ENCODE results near the gene LRIT2.
A peak's percentile ranks its signal among the peaks of the same experiment; 100 is the strongest.

Gene LRIT2

GRCh38 chr10:84211566-84211965 lies 13.8 kb downstream of the LRIT2 start:
- no peak for DNase-seq

- DNase-seq, result no peak
Observed at GRCh38 chr10:84208023-84208422, 17.3 kb downstream of the LRIT2 start.

DNA sequence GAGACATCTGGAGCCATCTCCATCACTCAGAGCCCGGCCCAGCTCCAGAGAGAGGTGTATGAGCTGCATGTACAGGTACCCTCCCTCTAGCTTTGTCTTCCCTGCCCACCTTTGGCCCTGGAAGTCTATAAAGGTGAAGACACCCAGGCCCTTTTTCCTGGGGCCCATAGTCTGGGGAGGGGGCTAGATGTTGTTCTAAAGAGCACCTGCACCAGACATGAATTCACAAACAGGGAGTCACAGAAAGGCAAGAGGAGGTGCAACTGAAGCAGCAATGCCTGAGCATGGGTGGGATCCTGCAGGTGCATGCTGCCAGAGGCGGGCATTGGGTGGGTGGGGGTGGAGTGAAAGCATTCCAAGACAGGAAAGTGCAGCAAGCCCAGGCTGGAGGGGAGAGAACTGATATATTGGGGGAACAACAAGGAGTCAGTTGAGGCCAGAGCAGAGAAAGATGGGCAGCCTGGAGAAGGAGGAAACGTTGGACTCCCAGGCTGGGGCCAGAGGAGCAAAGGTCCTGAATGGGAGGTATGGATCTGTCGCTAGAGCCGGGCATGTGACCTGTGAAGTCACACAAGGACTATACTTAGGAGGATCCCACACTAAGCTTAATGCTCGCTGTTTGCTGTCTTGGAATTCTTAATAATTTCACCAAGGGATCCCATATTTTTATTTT lies 19.4 kb downstream of the LRIT2 start:
- no peak for DNase-seq

- peak in 51 of 58 donors; percentile 8 to 82 (median 49) for DNase-seq
Observed at GRCh38 chr10:84205049-84205852, 20.1 kb downstream of the LRIT2 start.

- no peak for DNase-seq
Observed at GRCh38 chr10:84204610-84205009, 20.7 kb downstream of the LRIT2 start.

DNA sequence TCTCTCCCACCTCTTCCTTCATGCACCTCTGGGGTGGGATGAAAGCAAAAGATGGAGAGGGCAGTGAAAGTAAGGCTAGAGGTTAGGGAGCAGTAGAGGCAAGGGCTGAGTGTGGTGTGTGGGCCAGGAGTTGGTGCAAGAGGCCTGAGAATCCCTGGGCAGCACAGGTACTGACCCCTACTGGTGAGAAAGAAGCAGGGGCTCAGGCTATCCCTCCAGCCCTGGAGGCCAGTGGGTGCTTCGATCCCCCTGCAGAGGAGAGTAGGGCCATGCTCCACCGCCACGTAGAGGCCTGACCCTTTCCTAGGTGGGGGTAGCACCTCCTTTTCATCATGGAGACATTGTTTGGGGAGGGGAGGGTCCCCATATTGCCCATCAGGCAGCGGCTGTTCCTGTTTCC lies 21.2 kb downstream of the LRIT2 start:
- DNase-seq, result no peak

DNA sequence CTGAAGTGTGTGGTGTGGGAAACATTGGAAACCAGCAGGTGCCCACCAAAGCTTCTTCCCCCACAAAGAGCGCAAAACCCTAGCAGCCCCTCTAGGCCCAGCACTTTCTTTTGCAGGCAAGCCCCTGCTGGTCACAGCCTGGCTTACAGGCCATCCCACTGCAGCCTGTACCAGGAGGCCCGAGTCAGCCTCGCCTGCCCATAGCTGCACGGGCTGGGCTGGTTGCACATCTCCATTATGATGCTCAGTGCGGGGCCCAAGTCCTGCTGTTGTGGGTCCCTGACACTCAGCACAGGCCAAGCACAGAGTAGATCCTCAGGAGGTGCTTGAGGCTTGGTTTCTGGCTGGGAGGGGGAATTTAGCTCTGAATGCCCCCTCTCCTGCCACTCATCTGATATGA lies 23.0 kb downstream of the LRIT2 start:
- no peak for DNase-seq

DNA sequence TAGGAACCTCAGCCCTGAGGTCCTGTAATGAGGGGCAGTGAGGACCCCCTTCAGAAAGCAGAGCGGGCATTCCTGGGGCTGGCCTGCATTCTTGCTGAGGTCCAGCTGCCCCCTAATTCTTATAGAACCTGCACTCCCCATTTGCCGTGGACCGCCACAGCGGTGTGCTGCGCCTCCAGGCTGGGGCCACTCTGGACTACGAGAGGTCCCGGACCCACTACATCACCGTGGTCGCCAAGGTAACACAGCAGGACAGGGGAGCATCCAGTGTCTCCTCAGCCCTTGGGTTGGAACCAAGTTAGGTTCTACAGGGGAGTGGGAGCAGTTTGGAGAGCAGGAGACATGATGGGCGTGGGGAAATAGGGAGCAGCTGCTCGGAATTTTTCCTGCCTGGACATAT lies 23.7 kb downstream of the LRIT2 start:
- no peak for DNase-seq

- no peak for DNase-seq
Observed at GRCh38 chr10:84201244-84201606, 24.1 kb downstream of the LRIT2 start.

- no peak for DNase-seq
Observed at GRCh38 chr10:84200537-84201243, 24.7 kb downstream of the LRIT2 start.

DNA sequence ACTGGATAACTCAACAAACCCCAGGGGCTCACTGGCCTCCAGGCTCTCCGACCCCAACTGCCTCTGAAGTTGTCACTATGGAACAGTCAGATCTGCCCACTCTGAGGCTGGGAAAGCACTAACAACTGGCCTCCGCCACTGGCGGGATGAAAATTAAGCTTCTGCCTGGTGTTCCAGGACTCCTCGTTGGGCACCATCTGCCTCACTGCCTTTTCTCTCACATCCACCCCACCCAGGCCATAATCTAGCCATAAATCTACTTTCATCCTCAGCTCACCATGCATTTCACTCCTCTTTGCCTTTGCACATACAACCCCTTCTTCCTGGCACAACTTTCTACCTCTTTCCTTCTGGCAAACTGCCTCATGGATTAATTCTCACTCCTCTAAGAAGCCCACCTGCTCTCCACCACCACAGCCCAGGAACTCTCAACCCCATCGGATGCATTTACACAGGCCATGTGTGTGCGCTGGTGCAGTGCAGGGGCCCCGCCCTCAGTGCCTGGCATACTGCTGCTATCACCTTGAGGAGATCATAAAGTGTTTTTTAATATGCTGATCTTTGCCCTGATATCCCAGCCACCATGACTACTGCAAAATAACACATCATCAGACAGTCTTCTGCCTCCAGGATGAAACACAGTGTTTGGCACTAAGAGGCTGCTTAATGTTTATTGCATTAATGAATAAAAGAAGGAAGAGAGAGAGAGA lies 27.0 kb downstream of the LRIT2 start:
- no peak for DNase-seq

DNA sequence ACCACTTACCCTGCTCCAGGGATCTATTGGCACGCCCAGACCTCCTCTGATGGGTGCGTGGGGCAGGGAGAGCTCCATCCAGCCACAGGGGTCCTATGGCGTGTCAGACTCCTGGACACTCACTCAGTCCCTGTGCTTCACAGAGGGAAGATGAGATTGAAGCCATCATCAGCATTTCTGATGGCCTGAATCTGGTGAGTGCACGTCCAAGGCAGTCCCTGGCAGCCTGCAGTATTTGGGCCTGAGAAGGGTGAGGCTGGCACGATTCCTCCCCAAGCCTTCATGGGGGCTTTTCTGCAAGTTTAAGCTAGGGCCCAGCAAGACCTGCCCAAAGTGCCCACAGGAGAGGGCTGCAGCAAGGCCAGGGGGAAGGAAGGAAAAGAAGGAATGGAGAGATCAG lies 27.7 kb downstream of the LRIT2 start:
- no peak for DNase-seq

DNA sequence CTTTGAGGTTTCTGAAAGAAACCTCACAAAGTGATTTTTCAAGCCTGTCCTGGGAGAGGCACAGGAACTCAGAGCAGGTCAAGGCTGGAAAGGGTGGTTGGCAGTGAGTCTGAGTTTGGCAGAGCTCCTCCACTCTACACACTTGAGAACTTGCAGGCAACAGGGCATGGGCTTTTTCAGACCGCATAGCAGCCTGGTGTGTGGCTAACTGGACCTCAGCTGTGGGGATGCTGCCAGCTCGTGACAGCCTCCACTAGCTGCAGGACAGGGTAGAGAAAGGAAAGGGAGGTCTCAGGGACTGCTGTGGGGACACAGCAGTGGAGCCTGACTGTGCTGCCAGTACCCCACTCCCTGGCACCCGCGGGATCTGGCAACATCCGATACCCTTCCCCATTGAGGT lies 28.4 kb downstream of the LRIT2 start:
- DNase-seq, result peak in 27 of 58 donors; percentile 9 to 66 (median 19)

DNA sequence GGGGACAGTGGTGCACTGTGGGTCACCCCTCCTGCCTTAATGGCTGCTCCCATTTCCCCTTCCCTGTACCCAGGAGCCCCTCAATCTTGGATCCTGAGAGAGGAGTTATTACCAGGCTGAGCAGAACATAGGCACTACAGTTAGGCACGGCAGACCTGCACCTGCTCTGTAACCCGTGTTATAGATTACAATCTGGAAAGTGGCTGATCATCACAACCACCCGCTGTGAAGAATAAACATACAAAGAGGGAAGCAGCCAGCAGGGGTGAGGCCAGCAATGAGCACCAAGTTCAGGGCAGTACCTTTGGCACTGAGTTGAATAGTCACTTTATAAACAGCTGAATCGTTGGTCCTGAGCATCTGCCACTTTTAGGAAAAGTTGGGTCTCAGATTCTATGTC lies 29.3 kb downstream of the LRIT2 start:
- no peak for DNase-seq

DNA sequence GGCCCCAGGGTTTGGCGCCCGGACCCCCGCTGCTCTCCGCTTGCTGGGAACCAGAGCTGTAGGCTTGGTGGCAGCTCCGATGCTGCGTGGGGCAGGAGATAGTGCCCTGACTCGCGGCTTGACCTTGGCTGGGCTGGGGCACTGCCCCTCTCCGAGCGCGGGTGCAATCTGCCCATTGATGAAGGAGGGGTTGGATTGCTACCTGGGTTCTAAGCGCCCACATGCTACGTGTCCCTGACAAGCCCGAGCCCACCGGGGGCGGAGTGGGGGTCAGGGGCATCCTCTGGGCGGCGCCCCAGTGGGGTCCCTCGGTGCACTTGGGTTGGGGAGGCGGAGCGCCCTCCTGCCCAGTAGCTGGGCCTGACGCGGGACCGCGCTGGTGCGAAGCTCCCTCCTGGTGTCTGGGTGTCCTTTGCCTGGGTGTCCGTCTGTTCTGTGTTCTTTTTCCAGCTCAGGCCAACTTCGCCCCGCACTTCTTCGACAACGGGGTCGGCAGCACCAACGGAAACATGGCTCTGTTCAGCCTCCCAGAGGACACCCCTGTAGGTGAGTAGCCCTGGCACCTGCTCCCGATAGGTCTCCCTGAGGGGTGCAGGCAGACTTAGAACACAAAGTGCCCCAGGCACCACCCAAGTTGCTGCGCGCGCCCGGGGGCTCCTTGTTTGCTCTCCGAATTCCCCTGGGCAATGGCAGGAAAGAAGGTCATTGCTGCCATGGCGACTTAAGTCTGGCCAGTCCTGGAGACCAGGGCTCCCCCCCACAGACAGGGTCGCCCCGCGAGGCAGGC lies 30.1 kb downstream of the LRIT2 start:
- DNase-seq, result peak in 1 of 58 donors; percentile 33

DNA sequence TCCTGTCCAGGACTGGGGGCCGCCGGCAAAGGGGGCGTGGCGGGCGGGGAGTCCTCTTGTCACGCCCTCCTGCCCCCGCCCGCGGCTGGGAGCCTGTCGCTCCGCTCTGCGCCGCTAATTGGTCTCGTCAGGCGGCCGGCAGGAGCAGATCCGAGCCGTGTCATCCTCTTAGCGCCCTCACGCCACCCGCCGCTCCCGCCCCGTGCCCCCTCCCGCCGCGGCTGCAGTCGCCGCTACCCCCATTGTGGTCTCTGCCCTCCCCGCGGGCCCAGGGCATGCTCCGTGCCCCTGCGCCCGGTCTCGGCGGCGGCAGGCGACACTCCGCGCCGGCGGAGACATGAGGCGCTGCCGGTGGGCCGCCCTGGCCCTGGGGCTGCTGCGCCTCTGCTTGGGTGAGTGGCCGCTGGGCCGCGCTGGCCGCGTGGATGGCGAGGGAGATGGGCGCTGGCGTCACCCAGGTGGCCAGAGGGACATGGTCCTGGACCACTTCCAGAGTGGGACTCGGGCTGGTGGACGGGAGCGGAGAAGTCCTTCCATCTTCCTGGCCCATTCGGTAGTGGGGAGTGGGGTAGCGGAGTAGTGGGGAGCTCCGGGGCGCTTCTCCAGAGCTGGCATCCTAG lies 30.8 kb downstream of the LRIT2 start, which contains the start of gene CDHR1:
Gene CDHR1, plus strand, starts transcription at position 114 of the 620 bp plus-strand sequence. Its CDS starts 224 bp downstream, at position 338.
- peak in 26 of 58 donors; percentile 9 to 72 (median 28) for DNase-seq

- DNase-seq, result no peak
Observed at GRCh38 chr10:84193846-84194423, 31.4 kb downstream of the LRIT2 start.

- DNase-seq, result no peak
Observed at GRCh38 chr10:84193327-84193726, 32.0 kb downstream of the LRIT2 start.

GRCh38 chr10:84191106-84191505 lies 34.2 kb downstream of the LRIT2 start:
- DNase-seq, result no peak

- no peak for DNase-seq
Observed at GRCh38 chr10:84190621-84191020, 34.7 kb downstream of the LRIT2 start.

Data from anterior cingulate cortex (tissue), 58 donors.